ENCODE results near the gene MRPL12. TPM values are rescaled to one million over a fixed set of nuclear protein-coding genes. Genes with fewer than 3 reads are reported as not detected.

MRPL12 gene
- total and polyA plus RNA-seq, 2 of the 13 experiments (the other 11 are each of a cell fraction or from before 2014, with no cell fraction given), result 39.1 to 94.1 TPM

GRCh38 chr17:81711814-81712467 lies 8.8 kb downstream of the MRPL12 start, which contains the start of gene SLC25A10 (continued):
- TF ChIP-seq IRF9 (CRISPR knock-in tag; IDR thresholded peaks at IDR 0.05; ENCODE audit: borderline replicate concordance), result peak; percentile 98
- TF ChIP-seq ZNF512 (CRISPR knock-in tag; IDR thresholded peaks at IDR 0.05), result peak; percentile 85; the same call in 1 of the 2 replicates
- peak; percentile 93 for TF ChIP-seq UBTF (CRISPR knock-in tag; IDR thresholded peaks at IDR 0.05)
- no peak for TF ChIP-seq MAFF (IDR thresholded peaks at IDR 0.05; ENCODE audit: low read depth, low read length)
- TF ChIP-seq ZNF550 (CRISPR knock-in tag; IDR thresholded peaks at IDR 0.05; ENCODE audit: borderline replicate concordance), result peak; percentile 99; the same call in 1 of the 2 replicates
- peak; percentile 99 for TF ChIP-seq ZNF33B (CRISPR knock-in tag; IDR thresholded peaks at IDR 0.05)
- TF ChIP-seq SRF (IDR thresholded peaks at IDR 0.05; ENCODE audit: low read depth, low read length), result no peak
- TF ChIP-seq ZBTB39 (CRISPR knock-in tag; IDR thresholded peaks at IDR 0.05), result peak; percentile 84
- TF ChIP-seq ZNF160 (CRISPR knock-in tag; IDR thresholded peaks at IDR 0.05), result peak; percentile 95
- TF ChIP-seq ZNF280B (CRISPR knock-in tag; IDR thresholded peaks at IDR 0.05; ENCODE audit: borderline replicate concordance), result peak; percentile 95
- peak; percentile 98 for TF ChIP-seq KDM4B (CRISPR knock-in tag; IDR thresholded peaks at IDR 0.05)
- TF ChIP-seq ZNF274 (CRISPR knock-in tag; IDR thresholded peaks at IDR 0.05), result peak; percentile 98
- peak; percentile 99 for TF ChIP-seq ZNF580 (CRISPR knock-in tag; IDR thresholded peaks at IDR 0.05; ENCODE audit: borderline replicate concordance, low read depth)
- TF ChIP-seq WIZ (CRISPR knock-in tag; IDR thresholded peaks at IDR 0.05), result peak; percentile 90
- TF ChIP-seq DPF2 (CRISPR knock-in tag; IDR thresholded peaks at IDR 0.05; ENCODE audit: borderline replicate concordance, low read depth), result peak; percentile 32; the same call in 1 of the 2 replicates
- TF ChIP-seq SMC3 (IDR thresholded peaks at IDR 0.05; ENCODE audit: low read length), result no peak
- peak; percentile 90 for TF ChIP-seq BHLHE40 (IDR thresholded peaks at IDR 0.05; ENCODE audit: low read length)
- TF ChIP-seq PRPF4 (IDR thresholded peaks at IDR 0.05; ENCODE audit: low read depth, low read length, poor library complexity, severe bottlenecking), result no peak

All from HepG2 (cell line).